Neural crest cell (in vitro differentiated cells): ENCODE data around the gene PARP15. TPM values are rescaled to one million over a fixed set of nuclear protein-coding genes. Genes with fewer than 3 reads are reported as not detected.

Experiments used
- DNase-seq: peaks from one replicate; pipeline ENCODE4 v3.0.0; 2021; ENCODE audit warnings: low read depth, mixed read lengths, low spot score
- H3K27ac Mint-ChIP-seq: one replicate; pipeline ENCODE4 v1.8.0; 2021; ENCODE audit warnings: mild to moderate bottlenecking, mixed read lengths; ENCODE audit not compliant: unreplicated experiment
- H3K27me3 Mint-ChIP-seq: 2 replicates; pipeline ENCODE4 v1.8.0; 2021; ENCODE audit warnings: low read depth, mild to moderate bottlenecking, mixed read lengths
- H3K36me3 Mint-ChIP-seq: 2 replicates; pipeline ENCODE4 v1.8.0; 2021; ENCODE audit warnings: low read depth, mild to moderate bottlenecking, mixed read lengths
- H3K4me1 Mint-ChIP-seq: 2 replicates; pipeline ENCODE4 v1.8.0; 2021; ENCODE audit warnings: mixed read lengths
- H3K4me3 Mint-ChIP-seq: one replicate; pipeline ENCODE4 v1.8.0; 2021; ENCODE audit warnings: mild to moderate bottlenecking, mixed read lengths
- H3K9me3 Mint-ChIP-seq: 2 replicates; pipeline ENCODE4 v1.8.0; 2021; ENCODE audit warnings: mixed read lengths
- CTCF ChIP-seq: fragments of 200-600 bp; sonication (generic); conservative IDR thresholded peaks from 2 replicates; pipeline ENCODE4 v1.5.0; 2021; ENCODE audit warnings: antibody characterized with exemption, mild to moderate bottlenecking
- total RNA-seq: library from RNA; stranded (reverse); gene quantifications from 2 replicates; pipeline ENCODE4 v1.2.1, GENCODE V29; 2021

The PARP15 gene
- total RNA-seq, 1 donor from 2014 or later: not detected

GRCh38 chr3:122660297-122660974 lies 83.0 kb downstream of the PARP15 start:
- DNase-seq: no peak
- Mint-ChIP-seq H3K4me1 (no peaks in the 10 kb centered on the region), H3K36me3 (peaks cover 5% of the 10 kb centered on the region), H3K4me3 (no peak overlapping the region), H3K27me3 (peaks cover 11% of the 10 kb centered on the region), H3K9me3 (peaks cover 13% of the 10 kb centered on the region), H3K27ac (no peak overlapping the region)
- TF ChIP-seq CTCF: no peak

- H3K9me3 Mint-ChIP-seq: peaks cover 13% of the 10 kb centered on the region
- no peak for DNase-seq
- no peak overlapping the region for H3K4me3 Mint-ChIP-seq
- H3K36me3 Mint-ChIP-seq: peaks cover 5% of the 10 kb centered on the region
- peaks cover 13% of the 10 kb centered on the region for H3K27me3 Mint-ChIP-seq
- no peak overlapping the region for H3K27ac Mint-ChIP-seq
- no peaks in the 10 kb centered on the region for H3K4me1 Mint-ChIP-seq
- no peak for TF ChIP-seq CTCF
These were observed 84.2 kb downstream of the PARP15 start for GRCh38 chr3:122661633-122662032.

GRCh38 chr3:122662505-122662904 lies 85.1 kb downstream of the PARP15 start:
- H3K4me3 Mint-ChIP-seq: no peak overlapping the region
- DNase-seq: no peak
- no peak overlapping the region for H3K27ac Mint-ChIP-seq
- peaks cover 13% of the 10 kb centered on the region for H3K27me3 Mint-ChIP-seq
- H3K36me3 Mint-ChIP-seq: peaks cover 5% of the 10 kb centered on the region
- H3K9me3 Mint-ChIP-seq: peaks cover 13% of the 10 kb centered on the region
- no peak for TF ChIP-seq CTCF
- no peaks in the 10 kb centered on the region for H3K4me1 Mint-ChIP-seq

GRCh38 chr3:122665226-122665786 lies 87.9 kb downstream of the PARP15 start:
- Mint-ChIP-seq H3K4me3 (no peak overlapping the region), H3K27me3 (peaks cover 13% of the 10 kb centered on the region)
- no peak for TF ChIP-seq CTCF

GRCh38 chr3:122665881-122666280 lies 88.4 kb downstream of the PARP15 start:
- H3K27ac Mint-ChIP-seq: no peak overlapping the region
- no peaks in the 10 kb centered on the region for H3K4me1 Mint-ChIP-seq
- no peak for TF ChIP-seq CTCF
- peaks cover 4% of the 10 kb centered on the region for H3K36me3 Mint-ChIP-seq
- H3K4me3 Mint-ChIP-seq: no peak overlapping the region
- peaks cover 9% of the 10 kb centered on the region for H3K27me3 Mint-ChIP-seq
- H3K9me3 Mint-ChIP-seq: peaks cover 8% of the 10 kb centered on the region
- no peak for DNase-seq

More at GRCh38 chr3:122665226-122665786, 87.9 kb downstream of the PARP15 start:
- Mint-ChIP-seq H3K9me3 (peaks cover 13% of the 10 kb centered on the region), H3K27ac (no peak overlapping the region), H3K36me3 (peaks cover 5% of the 10 kb centered on the region), H3K4me1 (no peaks in the 10 kb centered on the region)
- no peak for DNase-seq
